Mesenchymal stem cell (in vitro differentiated cells and primary cell): ENCODE measurements around the gene HLA-DMA.
"Not testable (repeated sequence)": the region's sequence is repeated elsewhere in the genome, so short reads cannot be mapped to it uniquely, and the experiment has no call there.

ENCODE experiments used
- DNase-seq: peaks from one replicate; pipeline ENCODE4 v3.0.0-alpha.2; 2013
- H2AFZ ChIP-seq: one replicate; pipeline ENCODE4 v1.6.1; 2013; ENCODE audit warnings: low read depth, mild to moderate bottlenecking, control low read depth, inconsistent platforms, low read length, moderate library complexity
- H2AK5ac ChIP-seq: 2 replicates; pipeline ENCODE4 v1.6.1; 2013; ENCODE audit warnings: low read length, moderate library complexity, mild to moderate bottlenecking, inconsistent platforms; ENCODE audit not compliant: severe bottlenecking
- H2BK120ac ChIP-seq: one replicate; pipeline ENCODE4 v1.6.1; 2013; ENCODE audit warnings: low read depth, mild to moderate bottlenecking, inconsistent platforms, low read length, moderate library complexity
- H2BK12ac ChIP-seq, 2 experiments: one replicate each; pipeline ENCODE4 v1.6.1; 2013; ENCODE audit warnings: inconsistent platforms in 2 of 2, low read length in 2 of 2, mild to moderate bottlenecking in 2 of 2, moderate library complexity in 2 of 2, control low read depth in 1 of 2
- H2BK15ac ChIP-seq: one replicate; pipeline ENCODE4 v1.6.1; 2013; ENCODE audit warnings: mild to moderate bottlenecking, low read depth, inconsistent platforms; ENCODE audit not compliant: poor library complexity, severe bottlenecking
- H2BK5ac ChIP-seq: 2 replicates; pipeline ENCODE4 v1.6.1; 2013; ENCODE audit warnings: low read depth, mild to moderate bottlenecking, low read length, control low read depth, inconsistent platforms; ENCODE audit not compliant: poor library complexity, severe bottlenecking
- H3K14ac ChIP-seq, 2 experiments: one replicate each; pipeline ENCODE4 v1.6.1; 2013; ENCODE audit warnings: inconsistent platforms in 2 of 2, low read length in 2 of 2, control low read depth in 1 of 2, mild to moderate bottlenecking in 1 of 2, moderate library complexity in 1 of 2
- H3K18ac ChIP-seq, 2 experiments: one replicate each; pipeline ENCODE4 v1.6.1; 2013; ENCODE audit warnings: inconsistent platforms in 2 of 2, low read length in 2 of 2, control low read depth in 1 of 2, low read depth in 1 of 2, mild to moderate bottlenecking in 1 of 2
- H3K23ac ChIP-seq, 2 experiments: one replicate each; pipeline ENCODE4 v1.6.1; 2013; ENCODE audit warnings: inconsistent platforms in 2 of 2, low read length in 2 of 2, mild to moderate bottlenecking in 2 of 2, moderate library complexity in 2 of 2, control low read depth in 1 of 2
- H3K27ac ChIP-seq: 2 replicates; pipeline ENCODE4 v1.5.1; 2013; ENCODE audit warnings: mild to moderate bottlenecking, moderate library complexity, low read length, control low read depth, inconsistent platforms; ENCODE audit not compliant: poor library complexity, severe bottlenecking
- H3K27me3 ChIP-seq, 2 experiments: 2 replicates each; pipeline versions ENCODE4 v1.6.1 to v1.7.0; 2013; ENCODE audit warnings: low read length in 2 of 2, mild to moderate bottlenecking in 2 of 2, moderate library complexity in 2 of 2, control low read depth in 1 of 2, inconsistent platforms in 1 of 2; ENCODE audit not compliant: control insufficient read depth in 1 of 2, insufficient read depth in 1 of 2
- H3K36me3 ChIP-seq, 2 experiments: 2 replicates each; pipeline versions ENCODE4 v1.6.1 to v1.7.0; 2013; ENCODE audit warnings: low read length in 2 of 2, control low read depth in 1 of 2, inconsistent platforms in 1 of 2, low read depth in 1 of 2, mild to moderate bottlenecking in 1 of 2; ENCODE audit not compliant: insufficient read depth in 2 of 2, control insufficient read depth in 1 of 2
- H3K4ac ChIP-seq, 2 experiments: one replicate each; pipeline ENCODE4 v1.6.1; 2013; ENCODE audit warnings: inconsistent platforms in 2 of 2, low read length in 2 of 2, mild to moderate bottlenecking in 2 of 2, moderate library complexity in 2 of 2, control low read depth in 1 of 2, low read depth in 1 of 2
- H3K4me1 ChIP-seq: 2 replicates; pipeline ENCODE4 v1.6.1; 2013; ENCODE audit warnings: low read depth, low read length, control low read depth; ENCODE audit not compliant: control insufficient read depth, insufficient read depth
- H3K4me2 ChIP-seq: 2 replicates; pipeline ENCODE4 v1.6.1; 2013; ENCODE audit warnings: low read length, mild to moderate bottlenecking, inconsistent platforms; ENCODE audit not compliant: poor library complexity, severe bottlenecking
- H3K4me3 ChIP-seq, 2 experiments: 2 replicates each; pipeline versions ENCODE4 v1.5.1 to v1.7.0; 2013; ENCODE audit warnings: low read length in 2 of 2, mild to moderate bottlenecking in 2 of 2, control low read depth in 1 of 2, low read depth in 1 of 2; ENCODE audit not compliant: insufficient read depth in 1 of 2
- H3K79me1 ChIP-seq: replicated peaks from 2 replicates; pipeline ENCODE4 v1.6.1; 2013; ENCODE audit warnings: mild to moderate bottlenecking, control low read depth, low read length, inconsistent platforms; ENCODE audit not compliant: poor library complexity, severe bottlenecking
- H3K9ac ChIP-seq: 2 replicates; pipeline ENCODE4 v1.7.0; 2013; ENCODE audit warnings: mild to moderate bottlenecking, low read length, moderate library complexity
- H3K9me3 ChIP-seq: 2 replicates; pipeline ENCODE4 v1.7.0; 2013; ENCODE audit warnings: mild to moderate bottlenecking, low read length; ENCODE audit not compliant: control insufficient read depth
- H4K8ac ChIP-seq: one replicate; pipeline ENCODE4 v1.6.1; 2013; ENCODE audit warnings: inconsistent platforms, mild to moderate bottlenecking, low read length, moderate library complexity
- H4K91ac ChIP-seq: one replicate; pipeline ENCODE4 v1.6.1; 2013; ENCODE audit warnings: mild to moderate bottlenecking, low read length, inconsistent platforms
- WGBS: methylation state at CpG from one replicate; pipeline ENCODE4 v1.1.7; 2013; ENCODE audit warnings: mixed read lengths; 5-methylcytosine and 5-hydroxymethylcytosine counted together

The HLA-DMA gene

GRCh38 chr6:32942555-32943123 lies 10.3 kb downstream of the HLA-DMA start:
- 83% methylated on average over 7 of the region's 9 CpGs for WGBS
- H2BK120ac ChIP-seq, H2BK12ac ChIP-seq, H3K18ac ChIP-seq, H3K14ac ChIP-seq, H2AK5ac ChIP-seq, H4K91ac ChIP-seq, H3K4me2 ChIP-seq, H3K9me3 ChIP-seq, H4K8ac ChIP-seq, H3K79me1 ChIP-seq, H3K27ac ChIP-seq, H3K4ac ChIP-seq, H3K23ac ChIP-seq, H2BK15ac ChIP-seq, H3K27me3 ChIP-seq, DNase-seq, H2BK5ac ChIP-seq, H3K4me3 ChIP-seq, H3K4me1 ChIP-seq, H2AFZ ChIP-seq, H3K9ac ChIP-seq, H3K36me3 ChIP-seq: not testable (repeated sequence)

- WGBS, result 87% methylated on average over 7 of the region's 7 CpGs
These were observed 11.6 kb downstream of the HLA-DMA start for GRCh38 chr6:32941214-32941768.

GRCh38 chr6:32940656-32941213 lies 12.2 kb downstream of the HLA-DMA start, which contains the start of gene HLA-DMB:
TSS of gene HLA-DMB (minus strand) at chr6:32941028. CDS start at chr6:32940807, 221 bp downstream.
- Histone ChIP-seq H2AK5ac (no peak within 1 kb of the TSS), H4K91ac (no peak within 1 kb of the TSS), H3K27me3 (peaks cover 0 to 14% of the 10 kb centered on the region in 2 experiments), H2AFZ (no peak within 1 kb of the TSS), H3K79me1 (no peaks in the 10 kb centered on the region), H3K18ac (no peak within 1 kb of the TSS), H4K8ac (no peak within 1 kb of the TSS), H3K14ac (no peak within 1 kb of the TSS), H3K23ac (no peak within 1 kb of the TSS), H3K4me2 (peak within 1 kb of the TSS; percentile 89), H3K4me1 (peaks cover 6% of the 10 kb centered on the region), H2BK5ac (no peak within 1 kb of the TSS), H3K36me3 (peaks cover 0 to 4% of the 10 kb centered on the region in 2 experiments), H3K4ac (no peak within 1 kb of the TSS), H3K4me3 (peak within 1 kb of the TSS in 1 of 2 experiments; percentile 78), H2BK120ac (no peak within 1 kb of the TSS), H2BK15ac (no peak within 1 kb of the TSS), H2BK12ac (no peak within 1 kb of the TSS), H3K9ac (peak within 1 kb of the TSS; percentile 75), H3K9me3 (no peaks in the 10 kb centered on the region), H3K27ac (peak within 1 kb of the TSS; percentile 55)
- peak; percentile 82 for DNase-seq
- WGBS, result 55% methylated on average over 8 of the region's 9 CpGs

More at GRCh38 chr6:32941214-32941768, 11.6 kb downstream of the HLA-DMA start:
- DNase-seq, result no peak
- Histone ChIP-seq H3K27me3 (peaks cover 0 to 14% of the 10 kb centered on the region in 2 experiments), H3K79me1 (no peaks in the 10 kb centered on the region), H3K14ac (no peak overlapping the region), H2BK120ac (no peak overlapping the region), H4K91ac (no peak overlapping the region), H3K18ac (no peak overlapping the region), H3K27ac (peak overlapping the region; percentile 55), H2AK5ac (no peak overlapping the region), H2BK12ac (no peak overlapping the region), H3K36me3 (peaks cover 0 to 4% of the 10 kb centered on the region in 2 experiments), H3K23ac (no peak overlapping the region), H3K4me2 (no peak overlapping the region), H3K9ac (no peak overlapping the region), H2AFZ (no peak overlapping the region), H3K4me3 (no peak overlapping the region), H3K4ac (no peak overlapping the region), H3K4me1 (peaks cover 6% of the 10 kb centered on the region), H2BK15ac (no peak overlapping the region), H2BK5ac (no peak overlapping the region), H3K9me3 (no peaks in the 10 kb centered on the region), H4K8ac (no peak overlapping the region)

GRCh38 chr6:32938494-32938893 lies 14.4 kb downstream of the HLA-DMA start:
- peaks cover 0 to 4% of the 10 kb centered on the region in 2 experiments for H3K36me3 ChIP-seq
- no peaks in the 10 kb centered on the region for H3K9me3 ChIP-seq
- H3K9ac ChIP-seq, result no peak overlapping the region
- no peak overlapping the region for H3K23ac ChIP-seq
- no peak for DNase-seq
- no peak overlapping the region for H2AFZ ChIP-seq
- H3K4me3 ChIP-seq, result no peak overlapping the region
- 94% methylated on average over 7 of the region's 7 CpGs for WGBS
- H2BK5ac ChIP-seq, result no peak overlapping the region
- H2BK12ac ChIP-seq, result no peak overlapping the region
- H3K4me1 ChIP-seq, result peaks cover 6% of the 10 kb centered on the region
- H3K27me3 ChIP-seq, result peaks cover 0 to 24% of the 10 kb centered on the region in 2 experiments
- H3K79me1 ChIP-seq, result no peaks in the 10 kb centered on the region
- no peak overlapping the region for H3K27ac ChIP-seq
- no peak overlapping the region for H2BK15ac ChIP-seq
- no peak overlapping the region for H2BK120ac ChIP-seq
- no peak overlapping the region for H3K4me2 ChIP-seq
- H4K91ac ChIP-seq, result no peak overlapping the region
- no peak overlapping the region for H2AK5ac ChIP-seq
- no peak overlapping the region for H3K4ac ChIP-seq
- no peak overlapping the region for H4K8ac ChIP-seq
- no peak overlapping the region for H3K18ac ChIP-seq
- H3K14ac ChIP-seq, result no peak overlapping the region
